HL-60 (cell line): ENCODE results near the gene PDAP1.

ENCODE experiments used
- DNase-seq, 2 experiments: peaks; one replicate each; pipeline ENCODE4 v3.0.0-alpha.2; 2010 to 2020; ENCODE audit warnings: low read depth in 1 of 2, low spot score in 1 of 2
- H3K27ac ChIP-seq: fragments of 250-450 bp; sonication (Bioruptor Pico); replicated peaks from 2 replicates; pipeline ENCODE4 v1.5.1; 2020; ENCODE audit warnings: mild to moderate bottlenecking, moderate library complexity
- H3K27me3 ChIP-seq: fragments of 250-450 bp; sonication (Bioruptor Pico); 2 replicates; pipeline ENCODE4 v1.5.1; 2021; ENCODE audit warnings: mild to moderate bottlenecking, moderate library complexity; ENCODE audit not compliant: insufficient read depth, poor library complexity, severe bottlenecking
- H3K4me3 ChIP-seq: replicated peaks from 2 replicates; pipeline ENCODE4 v1.5.1; 2011; ENCODE audit warnings: mild to moderate bottlenecking, control low read depth, low read length; ENCODE audit not compliant: insufficient read depth
- GABPA ChIP-seq: IDR thresholded peaks from 2 replicates; pipeline ENCODE4 v1.6.1; 2012; ENCODE audit warnings: low read depth
- POLR2AphosphoS5 ChIP-seq: IDR thresholded peaks from 2 replicates; pipeline ENCODE4 v1.6.1; 2012; ENCODE audit warnings: low read depth
- SPI1 ChIP-seq: IDR thresholded peaks from 2 replicates; pipeline ENCODE4 v1.6.1; 2012; ENCODE audit warnings: low read depth, mild to moderate bottlenecking, borderline replicate concordance
- TF ChIP-seq, protein P1 (sequence below): IDR thresholded peaks from one replicate; pipeline ENCODE4 v1.5.1; 2011; ENCODE audit warnings: low read length, control low read depth, inconsistent platforms; ENCODE audit not compliant: insufficient read depth
- TF ChIP-seq, protein P2 (sequence below): IDR thresholded peaks from 2 replicates; pipeline ENCODE4 v1.6.1; 2012; ENCODE audit warnings: low read depth; ENCODE audit not compliant: insufficient replicate concordance

Gene PDAP1

DNA sequence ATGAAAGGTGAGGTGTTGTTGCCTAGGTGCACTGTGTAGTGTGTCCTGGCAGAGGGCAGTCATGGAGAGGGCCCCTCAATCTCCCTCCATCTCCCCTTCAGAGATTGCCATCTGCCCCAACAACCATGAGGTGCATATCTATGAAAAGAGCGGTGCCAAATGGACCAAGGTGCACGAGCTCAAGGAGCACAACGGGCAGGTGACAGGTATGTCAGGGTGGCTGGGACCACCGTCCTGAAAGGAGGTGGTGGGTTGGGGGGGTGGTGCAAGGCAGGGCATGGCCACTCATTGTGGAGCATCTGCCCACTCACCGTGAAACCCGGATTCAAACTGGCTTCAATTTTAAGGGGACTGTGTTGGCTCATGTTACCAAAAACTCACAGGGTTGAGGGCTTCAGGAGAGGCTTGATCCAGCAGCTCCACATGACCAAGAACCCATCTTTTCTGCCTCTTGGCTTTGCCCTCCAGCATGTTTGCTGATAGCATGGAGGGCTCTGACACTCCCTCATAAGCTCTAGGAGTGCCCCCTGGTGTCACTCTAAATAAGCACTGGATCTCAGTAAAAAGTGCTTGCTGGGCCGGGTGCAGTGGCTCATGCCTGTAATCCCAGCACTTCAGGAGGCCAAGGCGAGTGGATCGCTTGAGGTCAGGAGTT, 21.7 kb downstream of the PDAP1 start:
- TF ChIP-seq SPI1 (no peak), GABPA (no peak), POLR2AphosphoS5 (no peak)
- TF ChIP-seq, protein P1, sequence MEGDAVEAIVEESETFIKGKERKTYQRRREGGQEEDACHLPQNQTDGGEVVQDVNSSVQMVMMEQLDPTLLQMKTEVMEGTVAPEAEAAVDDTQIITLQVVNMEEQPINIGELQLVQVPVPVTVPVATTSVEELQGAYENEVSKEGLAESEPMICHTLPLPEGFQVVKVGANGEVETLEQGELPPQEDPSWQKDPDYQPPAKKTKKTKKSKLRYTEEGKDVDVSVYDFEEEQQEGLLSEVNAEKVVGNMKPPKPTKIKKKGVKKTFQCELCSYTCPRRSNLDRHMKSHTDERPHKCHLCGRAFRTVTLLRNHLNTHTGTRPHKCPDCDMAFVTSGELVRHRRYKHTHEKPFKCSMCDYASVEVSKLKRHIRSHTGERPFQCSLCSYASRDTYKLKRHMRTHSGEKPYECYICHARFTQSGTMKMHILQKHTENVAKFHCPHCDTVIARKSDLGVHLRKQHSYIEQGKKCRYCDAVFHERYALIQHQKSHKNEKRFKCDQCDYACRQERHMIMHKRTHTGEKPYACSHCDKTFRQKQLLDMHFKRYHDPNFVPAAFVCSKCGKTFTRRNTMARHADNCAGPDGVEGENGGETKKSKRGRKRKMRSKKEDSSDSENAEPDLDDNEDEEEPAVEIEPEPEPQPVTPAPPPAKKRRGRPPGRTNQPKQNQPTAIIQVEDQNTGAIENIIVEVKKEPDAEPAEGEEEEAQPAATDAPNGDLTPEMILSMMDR: no peak
- TF ChIP-seq, protein P2, sequence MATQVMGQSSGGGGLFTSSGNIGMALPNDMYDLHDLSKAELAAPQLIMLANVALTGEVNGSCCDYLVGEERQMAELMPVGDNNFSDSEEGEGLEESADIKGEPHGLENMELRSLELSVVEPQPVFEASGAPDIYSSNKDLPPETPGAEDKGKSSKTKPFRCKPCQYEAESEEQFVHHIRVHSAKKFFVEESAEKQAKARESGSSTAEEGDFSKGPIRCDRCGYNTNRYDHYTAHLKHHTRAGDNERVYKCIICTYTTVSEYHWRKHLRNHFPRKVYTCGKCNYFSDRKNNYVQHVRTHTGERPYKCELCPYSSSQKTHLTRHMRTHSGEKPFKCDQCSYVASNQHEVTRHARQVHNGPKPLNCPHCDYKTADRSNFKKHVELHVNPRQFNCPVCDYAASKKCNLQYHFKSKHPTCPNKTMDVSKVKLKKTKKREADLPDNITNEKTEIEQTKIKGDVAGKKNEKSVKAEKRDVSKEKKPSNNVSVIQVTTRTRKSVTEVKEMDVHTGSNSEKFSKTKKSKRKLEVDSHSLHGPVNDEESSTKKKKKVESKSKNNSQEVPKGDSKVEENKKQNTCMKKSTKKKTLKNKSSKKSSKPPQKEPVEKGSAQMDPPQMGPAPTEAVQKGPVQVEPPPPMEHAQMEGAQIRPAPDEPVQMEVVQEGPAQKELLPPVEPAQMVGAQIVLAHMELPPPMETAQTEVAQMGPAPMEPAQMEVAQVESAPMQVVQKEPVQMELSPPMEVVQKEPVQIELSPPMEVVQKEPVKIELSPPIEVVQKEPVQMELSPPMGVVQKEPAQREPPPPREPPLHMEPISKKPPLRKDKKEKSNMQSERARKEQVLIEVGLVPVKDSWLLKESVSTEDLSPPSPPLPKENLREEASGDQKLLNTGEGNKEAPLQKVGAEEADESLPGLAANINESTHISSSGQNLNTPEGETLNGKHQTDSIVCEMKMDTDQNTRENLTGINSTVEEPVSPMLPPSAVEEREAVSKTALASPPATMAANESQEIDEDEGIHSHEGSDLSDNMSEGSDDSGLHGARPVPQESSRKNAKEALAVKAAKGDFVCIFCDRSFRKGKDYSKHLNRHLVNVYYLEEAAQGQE: no peak
- Histone ChIP-seq H3K4me3 (no peak overlapping the region), H3K27me3 (no peaks in the 10 kb centered on the region), H3K27ac (no peak overlapping the region)
- DNase-seq: peak in 1 of 2 experiments; percentile 63

DNA sequence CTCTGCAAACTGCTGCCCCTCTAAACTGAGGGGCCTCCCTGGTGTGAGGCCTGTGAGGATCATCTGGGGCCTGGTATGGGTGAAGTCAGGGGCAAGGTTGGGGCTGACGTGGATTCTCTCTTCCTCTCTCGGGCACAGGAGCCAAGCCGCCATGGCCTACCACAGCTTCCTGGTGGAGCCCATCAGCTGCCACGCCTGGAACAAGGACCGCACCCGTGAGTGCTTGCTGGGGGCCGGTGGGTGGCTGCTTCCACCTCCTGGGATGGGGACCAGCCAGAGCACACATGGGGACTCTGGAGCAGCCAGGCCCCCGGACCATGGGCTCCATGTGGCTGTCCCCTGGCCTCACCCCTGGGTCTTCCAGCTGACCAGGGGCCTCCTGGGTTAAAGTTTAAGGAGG, 22.8 kb downstream of the PDAP1 start:
- no peaks in the 10 kb centered on the region for H3K27me3 ChIP-seq
- TF ChIP-seq, protein P2: no peak
- TF ChIP-seq GABPA (no peak), POLR2AphosphoS5 (no peak; the same call in 1 of the 2 replicates), SPI1 (no peak)
- H3K27ac ChIP-seq: peak overlapping the region; percentile 36
- no peak for DNase-seq
- no peak overlapping the region for H3K4me3 ChIP-seq

DNA sequence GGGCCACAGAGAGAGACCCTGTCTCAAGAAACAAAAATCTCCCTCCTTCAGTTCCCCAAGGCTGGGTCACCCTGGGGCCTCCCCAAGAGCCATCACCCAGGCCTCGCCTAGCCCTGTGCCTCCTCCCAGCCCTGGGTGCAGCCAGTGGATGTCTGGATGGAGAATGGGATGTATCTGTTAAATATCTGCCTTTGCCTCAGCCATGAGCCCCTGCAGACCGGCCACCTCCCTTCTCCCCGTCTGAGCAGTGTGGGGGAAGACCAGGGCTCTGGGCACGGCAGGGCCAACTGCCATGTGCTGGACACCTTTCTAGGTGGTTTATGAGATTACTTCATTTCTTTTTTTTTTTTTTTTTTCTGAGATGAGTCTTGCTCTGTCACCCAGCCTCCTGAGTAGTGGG, 23.9 kb downstream of the PDAP1 start:
- TF ChIP-seq, protein P2: no peak
- peak; percentile 29; the same call in 1 of the 2 replicates for TF ChIP-seq POLR2AphosphoS5
- Histone ChIP-seq H3K27ac (peak overlapping the region; percentile 25; the same call in 1 of the 2 replicates), H3K27me3 (no peaks in the 10 kb centered on the region), H3K4me3 (no peak overlapping the region)
- DNase-seq: no peak

DNA sequence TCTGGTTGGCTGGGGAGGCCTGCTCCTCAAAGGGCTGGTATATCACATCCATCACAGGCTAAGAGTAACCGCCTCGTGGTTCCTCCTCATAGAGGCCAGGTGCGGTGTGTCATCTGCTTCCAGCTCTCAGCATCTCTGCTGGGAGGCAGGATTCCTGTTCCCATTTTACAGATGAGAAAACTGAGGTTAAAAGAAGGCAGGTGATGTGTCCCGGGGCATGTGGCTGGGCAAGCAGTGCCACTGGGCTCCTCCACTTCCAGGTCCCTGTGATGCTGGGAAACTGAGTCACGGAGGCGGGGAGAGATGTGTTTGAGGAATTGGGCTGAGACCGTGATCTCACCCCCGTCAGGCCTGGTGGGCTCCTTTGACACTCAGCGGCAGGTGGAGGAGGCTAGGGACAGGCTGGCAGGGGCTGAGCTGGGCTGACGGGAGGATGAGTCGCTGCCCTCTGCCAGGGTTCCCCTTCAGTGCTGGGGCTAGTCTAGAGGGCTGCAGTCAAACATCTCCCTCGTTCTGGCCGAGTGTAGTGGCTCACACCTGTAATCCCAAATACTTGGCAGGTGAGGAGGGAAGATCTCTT, 24.5 kb downstream of the PDAP1 start:
- TF ChIP-seq SPI1: no peak
- TF ChIP-seq, protein P1: no peak
- TF ChIP-seq, protein P2: no peak
- no peak for DNase-seq
- no peak overlapping the region for H3K4me3 ChIP-seq
- no peaks in the 10 kb centered on the region for H3K27me3 ChIP-seq
- H3K27ac ChIP-seq: peak overlapping the region; percentile 25; the same call in 1 of the 2 replicates
